Fibroblast of peridontal ligament (primary cell): ENCODE measurements around the gene LRRC2.
"Not testable (repeated sequence)": the region's sequence is repeated elsewhere in the genome, so short reads cannot be mapped to it uniquely, and the experiment has no call there.

Experiments used
- DNase-seq: peaks from one replicate; pipeline ENCODE4 v3.0.0-alpha.2; 2010; ENCODE audit errors: extremely low read depth

The LRRC2 gene

GRCh38 chr3:46566040-46566641 lies at the start of gene LRRC2:
Gene LRRC2 (minus strand): TSS chr3:46566302. CDS start chr3:46551591, 14,711 bp downstream.
- peak; percentile 79 for DNase-seq

- DNase-seq = no peak
Observed at GRCh38 chr3:46615050-46615775, 49.1 kb upstream of the LRRC2 start.

GRCh38 chr3:46614431-46614830 lies 48.3 kb upstream of the LRRC2 start:
- no peak for DNase-seq

GRCh38 chr3:46613313-46614005 lies 47.4 kb upstream of the LRRC2 start:
- no peak for DNase-seq

- DNase-seq = peak; percentile 80
Observed at GRCh38 chr3:46612324-46612723, 46.2 kb upstream of the LRRC2 start, which contains the start of gene FAM240A. Gene FAM240A (plus strand): TSS chr3:46612525. CDS start chr3:46612684, 159 bp downstream.

- peak; percentile 33 for DNase-seq
Observed at GRCh38 chr3:46609944-46610722, 44.0 kb upstream of the LRRC2 start.

GRCh38 chr3:46609212-46609721 lies 43.2 kb upstream of the LRRC2 start:
- DNase-seq = no peak

- peak; percentile 53 for DNase-seq
Observed at GRCh38 chr3:46607603-46608028, 41.5 kb upstream of the LRRC2 start.

GRCh38 chr3:46604127-46604526 lies 38.0 kb upstream of the LRRC2 start:
- no peak for DNase-seq

- DNase-seq = no peak
Observed at GRCh38 chr3:46603446-46604046, 37.4 kb upstream of the LRRC2 start.

- no peak for DNase-seq
Observed at GRCh38 chr3:46599590-46599989, 33.5 kb upstream of the LRRC2 start.

GRCh38 chr3:46595819-46596314 lies 29.8 kb upstream of the LRRC2 start:
- no peak for DNase-seq

GRCh38 chr3:46594723-46595122 lies 28.6 kb upstream of the LRRC2 start:
- DNase-seq = no peak

GRCh38 chr3:46593979-46594378 lies 27.9 kb upstream of the LRRC2 start:
- no peak for DNase-seq

GRCh38 chr3:46593274-46593862 lies 27.3 kb upstream of the LRRC2 start:
- no peak for DNase-seq

- not testable (repeated sequence) for DNase-seq
Observed at GRCh38 chr3:46587268-46587667, 21.2 kb upstream of the LRRC2 start.

- DNase-seq = no peak
Observed at GRCh38 chr3:46586738-46587246, 20.7 kb upstream of the LRRC2 start.

- DNase-seq = no peak
Observed at GRCh38 chr3:46585799-46586693, 19.9 kb upstream of the LRRC2 start.
